ENCODE data around the gene STRN3. TPM values are rescaled to one million over a fixed set of nuclear protein-coding genes. Genes with fewer than 3 reads are reported as not detected.

The STRN3 gene
- total and polyA plus RNA-seq, 2 donors (not counting 1 experiment from before 2014, with no cell fraction given), result 7.7 to 43.9 TPM

- Histone ChIP-seq H3K4me3 (ENCODE audit: control extremely low read depth in 1 of 5, extremely low read depth in 1 of 5, insufficient read depth in 1 of 5, low read depth in 2 of 5, low read length in 4 of 5) (no peak overlapping the region), H3K36me3 (replicated peaks in 1 of 2; ENCODE audit: control extremely low read depth in 1 of 2, control insufficient read depth in 1 of 2, extremely low read depth in 1 of 2, insufficient read depth in 2 of 2, low read length in 1 of 2) (no peaks in the 10 kb centered on the region), H3K27ac (ENCODE audit: low read length in 2 of 2) (peak overlapping the region; percentile 3 to 67), H3K79me2 (ENCODE audit: control insufficient read depth, insufficient read depth, low read length) (peaks cover 76% of the 10 kb centered on the region), H3K27me3 (replicated peaks in 1 of 4; ENCODE audit: control extremely low read depth in 1 of 4, control insufficient read depth in 3 of 4, insufficient read depth in 4 of 4, low read length in 3 of 4) (no peaks in the 10 kb centered on the region), H3K4me2 (replicated peaks; ENCODE audit: low read depth, low read length, poor library complexity, severe bottlenecking) (peak overlapping the region; percentile 58), H2AFZ (ENCODE audit: insufficient read depth, low read depth, low read length, poor library complexity, severe bottlenecking) (peak overlapping the region; percentile 46), H4K20me1 (ENCODE audit: control insufficient read depth, insufficient read depth, low read length, poor library complexity, severe bottlenecking) (peaks cover 7% of the 10 kb centered on the region), H3K9me3 (ENCODE audit: control extremely low read depth in 1 of 3, control insufficient read depth in 2 of 3, insufficient read depth in 1 of 3, low read length in 2 of 3) (no peaks in the 10 kb centered on the region), H3K9ac (ENCODE audit: low read length) (no peak overlapping the region), H3K4me1 (ENCODE audit: control insufficient read depth in 2 of 2, insufficient read depth in 2 of 2, low read length in 2 of 2) (peaks cover 27 to 29% of the 10 kb centered on the region in 2 donors)
- intact Hi-C loops (cut with micrococcal nuclease), result loop anchor here (5.0 kb wide), 2 partner anchors 145 to 225 kb away; partner anchors contain the start of gene HECTD1
- H3K4me1 Mint-ChIP-seq, result peaks cover 48% of the 10 kb centered on the region
- no CpG with 5 or more reads among the region's 7 CpGs for WGBS (ENCODE audit: insufficient coverage)
- ChIA-PET POLR2A (interaction anchor here (0.6 to 1.3 kb wide), 2 partner anchors 225 to 373 kb away, joined by 3 to 9 read pairs; partner anchors contain the start of gene HECTD1), CTCF (interaction anchor here (1.2 to 6.7 kb wide), 7 partner anchors 8 to 146 kb away, joined by 3 to 85 read pairs (median 4); no protein-coding TSS in a partner anchor)
- H3K9me3 Mint-ChIP-seq (ENCODE audit: insufficient read depth), result no peaks in the 10 kb centered on the region
- ATAC-seq (ENCODE audit: low read depth), result peak; percentile 59
- peak overlapping the region; percentile 39 for H3K4me3 Mint-ChIP-seq
- H3K27ac Mint-ChIP-seq, result peak overlapping the region; percentile 82
- TF ChIP-seq EZH2 (IDR thresholded peaks at IDR 0.05; ENCODE audit: borderline replicate concordance, insufficient read depth, low read depth, low read length, poor library complexity, severe bottlenecking), result no peak
- no peak for TF ChIP-seq CTCF (IDR thresholded peaks at IDR 0.05)
- H3K27me3 Mint-ChIP-seq, result no peaks in the 10 kb centered on the region
- peak; percentile 39 for DNase-seq
Measured at GRCh38 chr14:30982533-30982932, 43.6 kb downstream of the STRN3 start.

GRCh38 chr14:30980980-30981379, 45.2 kb downstream of the STRN3 start:
- Histone ChIP-seq H2AFZ (ENCODE audit: insufficient read depth, low read depth, low read length, poor library complexity, severe bottlenecking) (no peak overlapping the region), H3K27ac (ENCODE audit: low read length in 2 of 2) (peak overlapping the region; percentile 20 to 67), H3K79me2 (ENCODE audit: control insufficient read depth, insufficient read depth, low read length) (peaks cover 77% of the 10 kb centered on the region), H4K20me1 (ENCODE audit: control insufficient read depth, insufficient read depth, low read length, poor library complexity, severe bottlenecking) (peaks cover 7% of the 10 kb centered on the region), H3K36me3 (replicated peaks in 1 of 2; ENCODE audit: control extremely low read depth in 1 of 2, control insufficient read depth in 1 of 2, extremely low read depth in 1 of 2, insufficient read depth in 2 of 2, low read length in 1 of 2) (no peaks in the 10 kb centered on the region), H3K4me3 (ENCODE audit: control extremely low read depth in 1 of 5, extremely low read depth in 1 of 5, insufficient read depth in 1 of 5, low read depth in 2 of 5, low read length in 4 of 5) (no peak overlapping the region), H3K9me3 (ENCODE audit: control extremely low read depth in 1 of 3, control insufficient read depth in 2 of 3, insufficient read depth in 1 of 3, low read length in 2 of 3) (no peaks in the 10 kb centered on the region), H3K9ac (ENCODE audit: low read length) (no peak overlapping the region), H3K4me2 (replicated peaks; ENCODE audit: low read depth, low read length, poor library complexity, severe bottlenecking) (no peak overlapping the region), H3K4me1 (ENCODE audit: control insufficient read depth in 2 of 2, insufficient read depth in 2 of 2, low read length in 2 of 2) (peaks cover 27 to 29% of the 10 kb centered on the region in 2 donors), H3K27me3 (replicated peaks in 1 of 4; ENCODE audit: control extremely low read depth in 1 of 4, control insufficient read depth in 3 of 4, insufficient read depth in 4 of 4, low read length in 3 of 4) (no peaks in the 10 kb centered on the region)
- no peaks in the 10 kb centered on the region for H3K9me3 Mint-ChIP-seq (ENCODE audit: insufficient read depth)
- no peaks in the 10 kb centered on the region for H3K27me3 Mint-ChIP-seq
- ChIA-PET POLR2A (interaction anchor here (0.6 kb wide), 1 partner anchor 119 kb away, joined by 5 read pairs; no protein-coding TSS in a partner anchor), CTCF (interaction anchor here (0.6 to 6.7 kb wide), 16 partner anchors 10 to 380 kb away, joined by 3 to 85 read pairs (median 3); partner anchors contain the start of genes AP4S1 and STRN3)
- intact Hi-C loops (cut with micrococcal nuclease), result loop anchor here (1.0 to 5.0 kb wide), 5 partner anchors 45 to 375 kb away; partner anchors contain the start of genes HECTD1 and STRN3
- H3K27ac Mint-ChIP-seq, result peak overlapping the region; percentile 78
- 86% methylated on average over 1 of the region's 3 CpGs for WGBS (ENCODE audit: insufficient coverage)
- H3K4me3 Mint-ChIP-seq, result no peak overlapping the region
- ATAC-seq (ENCODE audit: low read depth) (no peak), DNase-seq (peak; percentile 10)
- TF ChIP-seq CTCF (IDR thresholded peaks at IDR 0.05), result no peak
- TF ChIP-seq EZH2 (IDR thresholded peaks at IDR 0.05; ENCODE audit: borderline replicate concordance, insufficient read depth, low read depth, low read length, poor library complexity, severe bottlenecking), result no peak
- H3K4me1 Mint-ChIP-seq, result peaks cover 45% of the 10 kb centered on the region

Measured in B cell (primary cell).